ENCODE data around the gene PPP2R3A.

GRCh38 chr3:136192831-136193230 lies 227.3 kb downstream of the PPP2R3A start:
- no peak for TF ChIP-seq EZH2 (IDR thresholded peaks at IDR 0.05; ENCODE audit: insufficient read depth, poor library complexity, severe bottlenecking)
- TF ChIP-seq EZH2phosphoT487 (IDR thresholded peaks at IDR 0.05; ENCODE audit: insufficient read depth, low read depth), result no peak

Data from GM23248 (cell line).